Mucosa of descending colon (tissue), 3 donors: ENCODE data around the gene KLHDC4. TPM values are rescaled to one million over a fixed set of nuclear protein-coding genes. Genes with fewer than 3 reads are reported as not detected.
A peak's percentile ranks its signal among the peaks of the same experiment; 100 is the strongest.

ENCODE experiments used
- ATAC-seq: fragments of 200-7000 bp; cut with Tn5 transposase; one replicate; pipeline ENCODE4 v1.9.1; 2020; ENCODE audit warnings: mild to moderate bottlenecking, moderate library complexity
- DNase-seq, 3 donors: peaks; one replicate each; pipeline ENCODE4 v3.0.0-alpha.2; 2020
- H3K36me3 ChIP-seq: fragments of 200-600 bp; one replicate; pipeline ENCODE4 v1.8.0; 2021; ENCODE audit warnings: low read depth, mild to moderate bottlenecking
- H3K4me1 ChIP-seq: fragments of 200-600 bp; one replicate; pipeline ENCODE4 v1.8.0; 2021; ENCODE audit warnings: low read depth, mild to moderate bottlenecking
- H3K4me3 ChIP-seq: fragments of 200-600 bp; one replicate; pipeline ENCODE4 v1.8.0; 2021; ENCODE audit warnings: mild to moderate bottlenecking
- H3K9me3 ChIP-seq: fragments of 200-600 bp; one replicate; pipeline ENCODE4 v1.8.0; 2021; ENCODE audit warnings: mild to moderate bottlenecking
- CTCF ChIP-seq: fragments of 200-600 bp; IDR thresholded peaks from one replicate; pipeline ENCODE4 v1.8.0; 2022; ENCODE audit warnings: antibody characterized with exemption, mild to moderate bottlenecking
- intact Hi-C, 2 donors: fragments of 100-400 bp; cut with DNase I in 1 of 2; cut with micrococcal nuclease in 1 of 2; formaldehyde crosslinking; loops; one replicate each; pipeline versions ENCODE4 v1.11.0 to v1.11.1; 2022; cut with DNase I, micrococcal nuclease
- total RNA-seq, 3 donors: library from RNA; stranded (reverse); fragmentation: NEBNext Ultra II Directional in 2 of 3; extraction: Animal tissue kit (Norgen Biotek cat#: 25700) in 2 of 3; gene quantifications; one replicate each; pipeline versions ENCODE4 v1.2.1 to v1.2.4, GENCODE V29; 2021 to 2023
- donor health status: DM: no; HTN: no; CAD: no; lungs with moderate emphysema.
- donor health status: DM: no; HTN: no; CAD: no.
- donor health status: DM: no; HTN: yes; CAD: no.

The KLHDC4 gene
- total RNA-seq, 3 donors from 2014 or later: 41.6 to 67.7 (median 46.4) TPM

- Histone ChIP-seq H3K36me3 (peaks cover 3% of the 10 kb centered on the region), H3K4me1 (no peaks in the 10 kb centered on the region), H3K9me3 (no peaks in the 10 kb centered on the region), H3K4me3 (no peak overlapping the region)
- intact Hi-C loops: no loop called here
- ATAC-seq (no peak), DNase-seq (no peak)
- no peak for TF ChIP-seq CTCF
Measured at GRCh38 chr16:87715658-87716057, 50.1 kb downstream of the KLHDC4 start.

- Histone ChIP-seq H3K4me3 (no peak overlapping the region), H3K36me3 (peaks cover 3% of the 10 kb centered on the region), H3K9me3 (no peaks in the 10 kb centered on the region), H3K4me1 (no peaks in the 10 kb centered on the region)
- no peak for ATAC-seq
- no peak for DNase-seq
- TF ChIP-seq CTCF: no peak
- intact Hi-C loops: no loop called here
Measured at GRCh38 chr16:87715231-87715630, 50.6 kb downstream of the KLHDC4 start.

- Histone ChIP-seq H3K4me3 (no peak overlapping the region), H3K9me3 (no peaks in the 10 kb centered on the region), H3K36me3 (peaks cover 3% of the 10 kb centered on the region), H3K4me1 (no peaks in the 10 kb centered on the region)
- no peak for DNase-seq
- intact Hi-C loops: no loop called here
- no peak for TF ChIP-seq CTCF
- peak; percentile 34 for ATAC-seq
Measured at GRCh38 chr16:87713451-87714229, 52.1 kb downstream of the KLHDC4 start.

- intact Hi-C loops: no loop called here
- H3K9me3 ChIP-seq: no peaks in the 10 kb centered on the region
Measured at GRCh38 chr16:87712184-87712762, 53.5 kb downstream of the KLHDC4 start.

GRCh38 chr16:87710887-87711286 is 54.9 kb downstream of the KLHDC4 start:
- no peak overlapping the region for H3K4me3 ChIP-seq
- H3K4me1 ChIP-seq: no peaks in the 10 kb centered on the region
- ATAC-seq (no peak), DNase-seq (peak in 1 of 3 donors; percentile 31)
- H3K36me3 ChIP-seq: peaks cover 3% of the 10 kb centered on the region
- intact Hi-C loops: no loop called here
- TF ChIP-seq CTCF: no peak
- no peaks in the 10 kb centered on the region for H3K9me3 ChIP-seq

More at GRCh38 chr16:87712184-87712762, 53.5 kb downstream of the KLHDC4 start:
- ATAC-seq: peak; percentile 72
- Histone ChIP-seq H3K4me1 (no peaks in the 10 kb centered on the region), H3K36me3 (peaks cover 3% of the 10 kb centered on the region), H3K4me3 (no peak overlapping the region)
- TF ChIP-seq CTCF: no peak
- peak in 2 of 3 donors; percentile 35 to 43 for DNase-seq
